Islet of Langerhans (tissue), 1 donor: ENCODE measurements around the gene ROR2.

ENCODE experiments used
- FAIRE-seq: peaks from one replicate; lab custom pipeline; 2011; peaks lifted over from hg19 to GRCh38; lab: Jason Lieb, UNC

ROR2 gene

DNA sequence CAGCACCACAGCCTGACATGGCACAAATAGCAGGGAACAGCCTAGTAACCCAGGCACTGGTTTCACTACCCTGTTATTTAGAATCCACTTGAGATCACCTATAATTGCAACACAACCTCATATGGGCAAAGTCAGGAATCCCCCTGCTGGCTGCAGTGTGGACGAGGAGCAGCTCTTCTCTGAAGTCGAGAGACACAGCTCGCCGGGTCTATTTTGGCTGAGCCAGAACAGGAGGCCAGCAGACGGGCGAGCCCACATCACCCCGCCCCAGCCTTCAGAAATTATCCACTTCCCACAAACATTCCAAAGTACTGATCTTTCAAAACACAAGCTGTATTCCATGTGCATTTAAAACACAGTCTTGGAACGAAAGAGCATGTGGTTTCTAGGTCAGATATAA is 179.0 kb downstream of the ROR2 start:
- FAIRE-seq, result no peak

DNA sequence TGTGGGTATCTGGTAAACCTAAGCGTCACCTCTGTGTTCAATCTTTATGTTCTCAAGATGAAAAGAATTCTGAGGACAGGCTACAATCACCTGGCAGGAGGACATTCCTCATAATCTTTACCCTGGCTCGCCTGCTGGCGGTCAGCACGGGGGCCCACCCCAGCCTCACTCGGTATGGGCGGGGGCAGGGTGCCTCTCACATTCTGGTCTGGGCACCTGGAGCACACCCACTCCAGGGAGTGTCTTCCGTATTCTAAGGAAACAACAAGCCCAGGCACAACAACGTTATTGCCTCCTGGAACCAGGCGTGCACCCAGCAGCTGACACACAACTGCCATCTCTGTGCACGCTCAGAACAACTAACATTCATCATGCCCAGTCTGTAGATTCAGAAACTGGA is 179.8 kb downstream of the ROR2 start:
- FAIRE-seq, result no peak

DNA sequence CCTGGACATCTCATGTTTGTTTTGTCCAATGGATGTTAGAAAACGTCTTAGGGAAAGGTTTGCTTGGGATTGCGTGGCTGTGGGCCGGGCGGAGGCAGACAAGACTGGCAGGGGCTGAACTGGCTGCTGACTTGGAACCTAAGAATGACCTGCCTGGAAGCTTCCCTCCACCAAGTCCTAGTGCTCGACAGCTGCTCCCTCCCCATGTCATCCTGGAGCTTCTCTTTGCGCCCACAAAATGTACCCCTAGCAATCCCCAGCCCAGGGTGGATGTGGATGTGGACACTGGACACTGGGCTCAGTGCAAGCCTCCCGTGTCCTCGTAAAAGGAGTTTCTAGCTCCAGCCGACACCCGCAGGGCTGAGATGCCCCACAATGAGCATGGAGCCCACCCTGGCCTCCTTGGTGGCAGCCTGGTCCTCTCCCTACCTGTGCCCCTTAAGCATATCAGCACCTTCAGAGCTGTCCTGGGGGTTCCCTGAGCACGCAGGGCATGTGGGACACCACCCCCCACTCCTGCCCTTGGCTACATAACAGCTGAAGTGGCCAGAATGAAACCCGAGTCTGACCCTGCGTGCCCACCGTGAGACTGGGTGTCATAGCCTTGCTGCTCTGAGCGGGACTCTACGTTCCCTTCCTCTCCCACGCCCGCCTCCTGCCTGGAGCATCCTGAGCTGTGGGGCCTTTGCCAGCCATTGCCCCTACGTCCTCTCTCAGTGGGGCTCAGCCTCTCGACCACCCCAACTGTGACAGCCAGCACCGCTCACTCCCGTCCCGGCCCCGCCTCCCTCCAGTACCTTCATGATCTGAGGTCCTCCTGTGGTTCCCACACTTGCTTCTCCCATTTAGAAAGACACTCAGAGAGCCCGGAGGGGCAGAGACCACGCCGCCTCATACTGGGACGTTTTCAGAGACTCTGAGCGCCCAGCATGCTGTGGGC is 180.8 kb downstream of the ROR2 start:
- FAIRE-seq, result no peak

DNA sequence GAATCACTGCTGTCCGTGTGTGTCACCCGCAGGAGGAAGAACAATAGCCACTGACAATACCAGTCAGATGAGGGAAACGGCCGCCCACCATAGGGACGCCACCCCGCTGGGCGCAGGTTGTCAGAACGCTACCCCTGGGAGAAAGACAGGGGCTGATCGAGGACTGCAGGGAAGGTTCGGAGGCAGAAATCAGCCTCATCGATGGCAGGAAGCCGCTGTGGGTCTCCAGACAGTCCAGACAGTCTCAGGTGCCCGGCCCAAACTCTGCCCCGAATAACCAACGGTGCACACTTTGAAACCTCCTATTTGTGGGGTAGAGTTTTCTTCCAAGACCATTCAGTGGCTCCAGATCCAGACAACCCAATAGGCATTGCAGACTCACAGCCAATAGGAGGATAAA is 181.5 kb downstream of the ROR2 start:
- FAIRE-seq, result no peak

DNA sequence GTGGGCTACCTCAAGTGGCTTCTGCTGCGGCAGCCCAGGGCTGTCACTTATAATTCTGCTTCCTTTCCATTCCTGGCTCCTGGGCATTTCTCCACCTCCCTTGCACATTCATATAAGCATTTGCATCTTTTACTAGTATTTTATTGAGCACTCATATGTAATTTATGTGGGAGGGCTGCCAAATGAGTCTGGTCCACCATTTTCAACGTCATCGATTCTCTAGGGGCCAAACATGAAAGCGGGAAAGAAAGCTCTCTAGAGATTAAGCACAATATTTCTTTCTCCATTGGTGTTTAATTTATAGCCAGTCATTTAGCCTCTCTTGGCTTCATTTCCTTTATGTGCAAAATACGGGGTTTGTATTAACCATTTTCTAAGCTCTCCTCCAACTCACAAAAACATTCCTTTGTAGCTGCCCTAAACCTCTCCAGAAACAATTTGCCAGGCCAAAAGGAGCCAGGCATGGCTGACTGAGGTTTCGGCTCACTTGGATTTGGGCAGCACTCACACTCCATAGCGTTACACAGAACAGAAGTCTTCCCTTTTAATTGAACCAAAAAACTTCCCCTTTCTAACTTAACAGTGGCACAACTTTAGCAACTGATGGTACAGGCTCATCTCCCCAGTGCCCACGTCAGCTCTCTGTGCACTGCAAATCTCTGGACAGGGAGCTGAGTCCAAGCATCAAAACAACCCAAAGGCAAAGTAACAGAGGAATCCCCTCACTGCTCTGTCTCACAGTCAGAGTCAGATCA is 183.5 kb downstream of the ROR2 start:
- no peak for FAIRE-seq

DNA sequence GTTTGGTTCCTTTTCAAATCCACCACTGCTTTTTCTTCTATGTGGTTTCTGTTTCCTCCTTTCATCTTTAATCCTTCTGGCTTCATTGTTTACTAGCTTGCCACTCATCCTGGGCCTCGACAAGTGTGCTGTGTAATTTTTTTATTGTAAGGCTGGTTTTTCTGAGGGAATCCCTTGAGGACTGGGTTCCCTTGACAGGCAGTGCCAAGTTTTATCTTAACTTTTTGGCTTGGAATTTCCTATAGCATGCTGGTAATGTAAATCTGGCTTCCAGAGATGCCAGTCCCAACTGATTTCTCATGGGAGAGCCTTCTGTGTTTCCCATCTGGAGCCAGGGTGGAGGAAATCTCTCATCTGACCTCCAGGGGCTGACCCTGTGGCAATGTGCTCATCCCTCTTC is 184.7 kb downstream of the ROR2 start:
- FAIRE-seq, result no peak

DNA sequence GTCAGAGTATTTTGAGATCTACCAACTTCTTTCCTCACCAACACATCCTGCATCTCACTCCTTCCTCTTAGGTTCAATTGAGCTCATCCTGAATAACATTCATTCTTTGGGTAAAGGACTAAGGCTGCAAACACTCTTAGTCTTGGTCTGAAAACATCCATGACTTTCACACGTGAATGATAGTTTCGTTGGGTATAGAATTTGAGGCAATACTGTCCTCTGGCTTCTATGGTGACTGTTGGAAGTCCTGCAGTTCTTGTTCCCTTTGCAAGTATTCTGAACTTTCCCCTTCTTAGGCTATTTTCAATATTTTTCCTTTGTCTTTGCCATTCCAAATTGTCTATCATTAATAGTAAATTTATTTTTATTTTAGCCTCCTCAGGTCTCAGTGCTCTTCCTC is 185.4 kb downstream of the ROR2 start:
- no peak for FAIRE-seq

DNA sequence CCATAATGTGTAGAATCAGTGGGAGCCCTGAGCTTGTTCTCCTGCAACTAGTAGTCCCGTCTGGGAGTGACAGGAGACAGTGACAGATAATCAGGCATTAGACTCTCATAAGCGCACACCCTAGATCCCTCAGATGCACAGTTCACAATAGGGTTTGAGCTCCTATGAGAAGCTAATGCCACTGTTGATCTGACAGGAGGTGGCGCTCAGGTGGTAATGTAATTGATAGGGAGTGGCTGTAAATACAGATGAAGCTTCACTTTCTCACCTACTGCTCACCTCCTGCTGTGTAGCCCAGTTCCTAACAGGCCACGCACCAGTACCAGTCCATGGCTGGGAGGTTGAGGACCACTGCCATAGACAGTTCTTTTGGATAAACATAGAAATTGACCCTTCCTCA is 188.7 kb downstream of the ROR2 start:
- no peak for FAIRE-seq

DNA sequence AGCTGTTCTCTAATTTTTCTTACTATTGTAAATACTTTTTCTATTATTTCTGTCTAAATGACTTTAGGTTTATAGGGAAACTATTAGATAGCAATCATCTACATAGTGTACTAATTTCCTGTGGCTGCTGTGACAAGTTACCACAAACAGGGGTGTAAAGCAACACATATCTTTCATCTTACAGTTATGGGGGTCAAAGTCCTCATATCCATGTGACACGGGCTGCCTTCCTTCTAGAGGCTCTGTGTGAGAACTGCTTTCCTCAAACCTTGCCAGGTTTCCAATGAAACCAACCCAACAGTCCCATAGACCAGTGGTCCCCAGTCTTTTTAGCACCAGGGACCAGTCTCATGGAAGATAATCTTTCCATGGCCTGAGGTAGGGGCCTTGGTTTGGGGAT is 189.1 kb downstream of the ROR2 start:
- no peak for FAIRE-seq

DNA sequence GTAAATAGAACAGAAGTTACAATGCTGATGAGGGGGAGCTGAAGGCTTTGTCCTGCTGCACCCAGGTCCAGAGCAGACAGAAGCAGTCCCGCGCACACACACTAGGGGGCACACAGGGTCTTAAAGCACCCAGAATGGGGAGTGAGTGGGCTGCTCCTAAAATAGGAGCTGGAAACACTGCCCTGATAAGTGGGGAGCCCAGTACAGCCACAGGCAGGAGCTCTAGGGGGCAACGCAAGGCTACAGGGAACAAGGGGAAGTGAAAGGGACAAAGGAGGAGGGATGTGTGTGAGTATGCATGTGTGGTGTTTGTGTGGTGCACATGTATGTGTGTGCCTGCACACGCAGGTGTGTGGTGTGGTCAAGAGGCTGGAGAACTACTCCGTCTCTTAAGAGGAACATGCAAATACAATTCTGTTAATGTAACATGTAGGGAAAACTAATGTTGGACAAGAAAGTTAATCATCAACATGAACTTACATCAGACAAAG is 191.5 kb downstream of the ROR2 start:
- no peak for FAIRE-seq

DNA sequence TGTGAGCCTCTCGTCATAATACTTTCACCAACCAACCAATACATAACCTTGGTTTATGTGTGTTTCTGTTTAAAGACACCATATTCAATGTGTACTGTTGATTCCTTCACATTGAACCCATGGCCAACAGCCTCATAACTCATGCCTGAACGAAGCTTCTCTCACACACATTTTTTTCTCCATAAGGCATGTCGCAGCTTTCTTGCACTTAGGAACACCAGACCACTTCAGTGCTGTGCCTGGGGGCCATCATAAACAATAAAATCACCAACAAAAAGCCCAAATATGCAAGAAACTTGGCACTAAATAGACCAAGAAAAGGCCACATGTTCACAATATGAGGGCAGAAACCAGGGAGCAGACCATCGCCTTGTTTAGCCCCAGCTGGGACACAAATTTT is 192.2 kb downstream of the ROR2 start:
- FAIRE-seq, result no peak

DNA sequence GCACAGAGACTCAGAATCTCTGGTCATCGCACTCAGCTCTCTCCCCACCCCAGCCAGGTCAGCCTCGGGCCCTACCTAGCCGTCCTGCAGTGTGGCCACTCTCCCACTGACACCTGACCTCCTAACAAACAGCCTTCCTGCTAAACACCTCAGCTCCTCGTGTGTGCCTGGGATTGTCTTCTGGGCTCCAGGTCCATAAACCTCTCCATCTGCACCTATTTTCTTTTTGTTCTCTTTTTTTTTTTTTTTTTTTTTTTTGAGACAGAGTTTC is 193.6 kb downstream of the ROR2 start:
- FAIRE-seq, result no peak

DNA sequence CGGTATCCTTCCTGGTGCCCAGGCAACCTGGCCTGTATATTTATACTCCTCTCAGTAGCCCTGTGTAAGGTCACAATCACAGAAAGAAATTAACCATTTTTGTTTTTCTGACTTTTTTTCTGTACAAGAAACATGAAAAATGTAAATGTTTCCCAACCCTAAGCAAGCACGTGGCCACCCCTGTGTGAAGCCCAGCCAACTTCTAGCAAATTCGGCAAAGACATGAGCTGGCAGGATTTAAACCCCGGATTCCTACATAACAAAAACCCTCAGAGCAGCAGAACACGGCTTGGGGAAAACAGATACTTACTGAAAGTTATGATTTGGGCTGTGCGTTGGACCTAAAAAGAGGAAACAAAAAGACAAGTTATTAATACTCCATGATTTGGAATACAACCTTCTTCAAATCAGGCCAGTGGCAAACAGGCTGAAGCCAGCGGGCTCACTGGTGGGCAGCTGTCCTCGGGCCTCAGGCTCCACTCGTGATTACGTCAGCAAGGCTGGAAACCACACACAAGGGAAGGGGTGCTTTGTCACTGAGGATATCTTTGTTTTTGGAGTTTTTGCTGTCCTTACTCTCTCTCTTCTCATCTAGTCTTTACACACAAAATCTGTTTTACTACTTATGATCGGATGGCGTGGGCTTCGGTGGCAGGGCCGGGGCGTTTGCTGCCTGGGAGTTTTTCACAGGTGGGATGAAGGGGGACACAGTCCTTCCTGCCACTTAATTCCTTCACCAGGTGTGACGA is 194.1 kb downstream of the ROR2 start:
- no peak for FAIRE-seq

DNA sequence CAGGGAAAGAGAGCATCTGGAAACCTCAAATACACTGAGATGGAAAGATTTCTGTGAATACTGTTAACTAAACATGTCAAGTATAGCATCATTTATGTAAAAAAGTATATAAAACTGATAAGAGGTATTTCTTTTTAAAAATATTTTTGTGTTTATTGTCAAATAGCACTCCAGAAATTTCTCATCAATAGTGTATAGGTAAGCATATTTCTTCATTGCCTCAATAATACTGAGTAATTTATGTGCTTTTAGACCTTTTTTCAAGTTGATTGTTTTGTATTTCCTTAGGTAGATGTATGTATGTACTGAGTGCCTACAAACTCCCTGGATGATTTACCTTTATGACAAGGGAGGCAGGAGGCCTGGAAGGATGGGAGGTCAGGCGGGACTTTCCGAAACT is 196.3 kb downstream of the ROR2 start:
- no peak for FAIRE-seq

DNA sequence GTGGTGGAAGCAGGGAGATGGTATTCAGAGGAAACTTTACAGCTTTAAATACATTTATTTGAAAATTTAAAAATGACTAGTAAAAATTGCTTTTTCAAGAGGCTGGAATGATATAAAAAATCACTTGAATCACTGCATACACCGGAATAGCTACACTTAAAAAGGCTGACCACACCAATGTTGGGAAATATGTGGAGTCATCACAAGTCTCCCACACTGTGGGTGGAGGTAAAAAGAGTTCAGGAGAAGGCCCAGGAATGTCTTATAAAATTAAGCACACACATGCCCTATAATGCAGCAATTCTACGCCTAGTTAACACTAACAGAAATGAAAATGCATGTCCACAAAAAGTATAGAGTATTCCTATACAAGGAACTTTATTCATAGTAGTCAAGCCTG is 198.1 kb downstream of the ROR2 start:
- FAIRE-seq, result no peak

DNA sequence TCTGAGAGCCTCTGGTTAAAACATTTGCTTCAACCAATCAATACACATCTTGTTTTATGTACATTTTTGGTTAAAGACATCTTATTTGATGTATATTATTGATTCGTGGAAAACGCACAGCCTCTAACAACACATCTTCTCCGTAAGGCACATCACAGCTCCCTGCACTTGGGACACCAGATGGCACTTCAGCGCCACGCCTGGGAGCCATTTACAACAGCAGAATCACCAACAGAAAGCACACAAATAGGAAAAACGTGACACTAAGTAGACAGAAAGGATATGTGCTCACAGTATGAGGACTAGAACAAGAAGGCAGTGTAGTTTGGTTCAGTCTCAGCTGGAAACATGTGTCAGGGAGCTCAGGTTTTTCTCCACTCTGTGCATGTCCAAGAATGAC is 199.7 kb downstream of the ROR2 start:
- FAIRE-seq, result no peak

DNA sequence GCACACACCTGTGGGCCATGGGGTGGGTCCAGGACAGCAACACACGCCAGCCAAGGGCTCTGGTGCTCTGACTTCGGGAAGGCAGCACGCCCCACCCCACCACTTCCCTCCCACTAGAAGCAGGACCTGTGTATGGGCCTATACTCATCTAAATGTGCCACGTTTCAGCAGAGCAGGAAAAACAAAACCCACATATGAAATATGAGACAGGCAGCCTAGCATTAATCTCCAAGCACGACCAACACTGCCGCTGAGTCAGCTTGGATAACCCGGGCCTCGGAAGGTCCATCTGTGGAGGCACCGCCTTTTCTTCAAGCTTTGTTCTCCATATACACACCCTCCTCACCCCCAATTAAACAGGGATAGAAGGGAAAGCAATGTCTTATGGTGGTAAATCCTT is 203.1 kb downstream of the ROR2 start:
- no peak for FAIRE-seq

DNA sequence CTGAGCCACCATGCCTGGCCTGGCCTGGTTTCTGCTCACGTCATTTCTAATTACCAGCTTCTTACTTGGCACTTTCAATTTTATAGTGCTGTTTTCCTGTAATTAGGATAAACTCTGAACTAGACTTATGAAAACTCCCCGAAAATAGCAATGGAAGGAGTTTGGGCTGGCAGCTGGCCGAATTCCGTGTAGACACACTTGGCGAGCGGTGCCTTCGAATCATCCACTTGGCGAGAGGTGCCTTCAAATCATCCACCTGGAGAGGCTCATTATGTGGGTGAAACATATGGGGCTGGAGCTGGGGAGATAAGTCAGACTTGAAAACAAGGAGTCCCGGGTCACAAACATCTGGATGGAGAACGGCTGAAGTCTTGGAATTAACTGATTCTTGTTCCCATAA is 203.7 kb downstream of the ROR2 start:
- FAIRE-seq, result no peak

DNA sequence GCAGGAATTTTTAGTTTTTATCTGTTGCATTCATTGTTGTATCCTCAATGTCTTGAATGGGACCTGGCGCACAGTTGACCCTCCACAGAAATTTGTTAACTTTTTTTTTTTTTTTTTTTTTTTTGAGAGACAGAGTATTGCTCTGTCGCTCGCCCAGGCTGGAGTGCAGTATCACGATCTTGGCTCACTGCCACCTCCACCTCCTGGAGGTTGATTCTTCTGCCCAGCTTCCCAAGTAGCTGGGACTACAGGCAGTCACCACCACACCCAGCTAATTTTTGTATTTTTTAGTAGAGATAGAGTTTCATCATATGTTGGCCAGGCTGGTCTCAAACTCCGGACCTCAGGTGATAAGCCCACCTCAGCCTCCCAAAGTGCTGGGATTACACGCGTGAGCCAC is 205.9 kb downstream of the ROR2 start:
- FAIRE-seq, result no peak

DNA sequence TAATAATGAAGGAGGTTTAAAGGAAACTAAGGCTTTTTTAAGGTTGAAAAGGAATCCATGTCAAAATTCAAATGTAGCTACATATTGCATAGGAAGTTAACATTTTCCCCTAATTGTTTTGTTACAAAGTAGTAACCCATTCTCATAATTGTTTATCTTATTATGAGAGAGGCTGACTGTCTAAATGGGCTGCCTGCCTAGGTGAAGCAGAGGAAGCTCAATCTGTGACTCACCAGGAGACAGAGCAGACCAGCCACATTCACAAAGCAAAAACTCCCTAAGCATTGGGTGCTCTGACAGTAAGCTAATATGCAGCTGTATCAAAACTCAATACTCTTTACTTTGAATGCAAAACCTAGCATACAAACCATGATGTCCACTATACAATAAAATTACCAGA is 208.5 kb downstream of the ROR2 start:
- no peak for FAIRE-seq

DNA sequence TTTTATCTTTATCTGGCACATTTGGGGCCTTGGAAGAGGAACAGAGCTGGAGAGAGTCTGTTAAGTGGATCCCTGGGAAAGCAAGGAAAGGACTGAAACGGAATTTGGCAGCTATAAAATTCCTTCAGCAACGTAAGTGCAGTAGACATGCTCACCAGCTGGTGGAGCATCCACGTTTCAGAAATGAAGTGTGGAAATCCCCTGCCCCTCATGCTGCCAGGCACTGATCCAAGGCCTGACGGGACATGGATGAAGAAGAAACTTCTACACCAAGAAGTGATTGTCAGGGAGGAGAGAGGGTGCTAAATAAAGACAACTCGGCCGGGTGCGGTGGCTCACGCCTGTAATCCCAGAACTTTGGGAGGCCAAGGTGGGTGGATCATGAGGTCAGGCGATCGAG is 209.3 kb downstream of the ROR2 start:
- FAIRE-seq, result no peak

DNA sequence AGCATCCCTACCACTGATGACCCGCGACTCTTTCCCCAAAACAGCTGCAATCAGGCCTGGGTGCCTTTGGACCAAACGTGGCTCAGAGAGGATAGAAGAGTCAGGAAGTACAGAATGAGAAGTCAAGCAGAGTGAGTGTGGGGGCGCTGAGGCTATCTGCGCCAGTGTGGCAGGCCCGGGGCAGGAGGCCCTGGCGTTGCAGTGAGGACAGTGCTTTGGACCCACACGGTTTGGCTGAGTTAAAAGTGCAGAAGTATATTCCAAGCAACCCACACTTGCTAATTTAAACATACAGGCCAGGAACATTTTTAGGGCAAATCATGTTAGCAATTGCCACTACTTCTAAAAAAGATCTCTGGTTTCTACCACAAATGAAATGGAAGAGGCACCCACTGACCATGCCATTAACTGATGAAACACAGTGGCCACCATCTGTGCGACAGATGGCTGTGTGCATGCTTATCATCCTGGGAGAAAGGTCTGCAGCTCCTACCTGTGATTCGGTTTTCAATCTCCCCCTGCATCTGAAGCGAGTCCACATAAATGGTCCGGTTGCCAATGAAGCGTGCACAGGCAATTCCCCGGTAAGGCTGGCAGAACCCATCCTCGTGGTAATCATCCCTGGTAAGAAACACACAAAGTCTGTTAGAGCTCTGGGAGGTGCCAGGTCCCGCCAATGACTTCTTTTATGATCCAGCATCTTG is 213.0 kb downstream of the ROR2 start:
- FAIRE-seq, result no peak

DNA sequence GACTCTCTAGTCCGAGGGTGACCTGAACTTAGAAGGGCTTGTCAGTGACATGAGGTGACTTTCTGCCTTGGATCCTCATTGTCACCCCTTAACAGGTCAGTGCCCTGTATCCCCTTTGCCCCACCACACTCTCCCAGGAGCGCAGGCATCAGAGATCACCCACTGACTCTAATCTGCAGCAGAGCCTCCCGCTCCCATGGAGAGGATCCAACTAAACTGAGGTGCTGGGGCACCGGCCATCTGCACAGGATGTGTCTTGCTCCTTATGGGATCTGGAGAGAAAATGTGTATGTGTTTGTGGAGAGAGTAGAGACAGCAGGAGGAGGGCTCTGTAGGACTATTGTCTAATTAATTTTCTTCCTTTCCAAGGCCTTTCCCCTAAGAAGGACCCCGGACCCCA is 213.7 kb downstream of the ROR2 start:
- FAIRE-seq, result no peak
